GM19463 (cell line): ENCODE results near the gene INO80B.
"Not testable (repeated sequence)": the region's sequence is repeated elsewhere in the genome, so short reads cannot be mapped to it uniquely, and the experiment has no call there.

ENCODE experiments used
- ATAC-seq: cut with Tn5 transposase; IDR thresholded peaks from one replicate; pipeline ENCODE4 v1.9.1; 2021; ENCODE audit warnings: mild to moderate bottlenecking, moderate library complexity; ENCODE audit not compliant: unreplicated experiment

Gene INO80B

GRCh38 chr2:74425523-74425922 lies 29.4 kb upstream of the INO80B start:
- no peak for ATAC-seq

DNA sequence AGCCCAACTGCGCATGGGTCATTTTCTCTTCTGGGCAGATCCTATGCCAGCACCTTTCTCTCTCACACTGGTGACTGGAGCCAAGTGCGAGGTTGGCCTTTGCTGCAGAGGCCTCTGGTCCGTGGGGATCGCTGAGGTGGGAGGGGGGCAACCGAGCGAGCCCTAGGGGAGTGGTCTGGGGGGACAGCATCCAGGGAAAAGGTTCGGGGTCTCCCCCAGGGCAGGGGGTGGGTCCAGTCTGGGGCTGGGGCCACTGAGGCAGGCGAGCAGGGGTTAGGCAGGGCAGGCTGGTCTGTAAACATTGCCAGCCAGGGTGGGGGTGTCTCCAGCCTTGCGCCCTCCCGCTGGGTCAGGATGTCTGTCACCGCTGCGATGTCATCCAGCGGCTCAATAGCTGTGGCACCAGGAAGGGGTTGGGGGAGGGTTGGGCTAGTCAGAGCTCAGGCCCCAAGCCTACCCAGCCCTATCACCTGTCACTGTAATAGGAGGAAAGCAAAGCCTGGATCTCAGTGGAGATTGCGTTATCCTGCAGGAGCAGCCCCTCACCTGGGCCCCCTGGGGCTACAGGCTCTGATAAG lies 28.6 kb upstream of the INO80B start:
- no peak for ATAC-seq

- ATAC-seq: no peak
Observed at GRCh38 chr2:74427551-74427950, 27.3 kb upstream of the INO80B start.

- no peak for ATAC-seq
Observed at GRCh38 chr2:74428675-74429074, 26.2 kb upstream of the INO80B start.

- no peak for ATAC-seq
Observed at GRCh38 chr2:74429487-74430451, 25.1 kb upstream of the INO80B start.

- no peak for ATAC-seq
Observed at GRCh38 chr2:74430502-74430901, 24.4 kb upstream of the INO80B start.

DNA sequence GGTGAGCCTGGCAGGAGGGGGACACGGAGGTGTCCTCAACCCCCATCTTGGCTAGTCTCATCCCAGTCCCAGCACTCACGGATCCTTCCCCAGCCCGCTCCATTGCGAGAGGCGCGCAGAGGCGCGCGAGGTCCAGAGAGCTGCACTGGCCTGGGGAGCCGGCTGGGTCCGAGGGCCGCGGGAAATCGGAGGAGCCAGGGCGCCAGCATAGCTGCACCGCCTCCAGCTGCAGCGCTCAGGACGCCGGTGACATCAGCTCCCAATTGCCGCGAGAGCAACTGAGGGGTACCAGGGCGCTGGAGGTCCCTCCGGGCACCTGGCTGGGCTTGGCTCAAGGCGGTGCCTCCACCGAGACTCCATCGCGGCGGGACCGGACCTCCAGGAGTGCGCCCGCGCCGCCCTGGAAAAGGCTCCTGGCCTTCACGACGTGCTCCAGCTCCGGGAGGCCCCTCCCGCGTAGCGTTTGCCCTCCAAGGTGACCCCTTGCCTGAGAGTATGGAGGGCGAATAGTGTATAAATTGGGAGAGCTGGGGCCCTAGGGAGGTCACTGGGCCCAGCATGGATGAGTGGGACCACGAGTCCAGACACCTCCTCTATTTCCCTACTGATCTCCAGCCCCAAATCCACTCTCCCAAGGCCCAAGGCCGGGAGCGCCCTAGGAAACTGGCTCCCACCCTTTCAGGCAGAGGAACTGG lies 18.6 kb upstream of the INO80B start:
- ATAC-seq: no peak

- no peak for ATAC-seq
Observed at GRCh38 chr2:74436848-74437695, 17.8 kb upstream of the INO80B start.

- no peak for ATAC-seq
Observed at GRCh38 chr2:74438248-74438647, 16.6 kb upstream of the INO80B start.

- no peak for ATAC-seq
Observed at GRCh38 chr2:74439373-74439772, 15.5 kb upstream of the INO80B start.

DNA sequence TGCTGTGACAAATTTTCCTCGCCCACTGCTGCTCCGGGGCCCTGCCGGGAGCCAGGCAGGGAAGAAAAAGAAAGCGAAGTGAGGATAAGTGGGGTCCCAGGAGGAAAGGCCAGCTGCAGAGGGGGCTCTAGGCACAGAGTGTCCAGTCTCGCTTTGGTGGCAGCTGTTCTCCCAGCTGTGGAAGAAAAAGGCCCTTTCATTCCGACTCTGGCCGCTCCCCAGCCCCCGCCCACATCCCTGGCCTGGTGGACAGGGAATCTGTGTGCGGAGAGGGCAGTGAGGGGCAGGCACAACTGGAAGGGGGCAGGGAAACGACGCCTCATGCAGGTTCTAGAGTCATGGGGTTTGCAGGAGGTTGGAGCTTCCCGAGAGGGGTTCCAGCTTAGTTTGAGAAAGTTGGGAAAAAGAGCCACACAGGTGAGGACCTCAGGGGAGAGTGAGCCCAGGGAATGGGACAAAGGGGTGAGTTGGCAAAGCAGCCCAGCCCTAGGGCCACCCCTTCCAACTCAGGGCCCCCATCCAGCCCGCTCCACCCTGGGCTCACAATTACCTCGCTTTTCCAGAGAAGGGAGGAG lies 15.0 kb upstream of the INO80B start:
- ATAC-seq: no peak

DNA sequence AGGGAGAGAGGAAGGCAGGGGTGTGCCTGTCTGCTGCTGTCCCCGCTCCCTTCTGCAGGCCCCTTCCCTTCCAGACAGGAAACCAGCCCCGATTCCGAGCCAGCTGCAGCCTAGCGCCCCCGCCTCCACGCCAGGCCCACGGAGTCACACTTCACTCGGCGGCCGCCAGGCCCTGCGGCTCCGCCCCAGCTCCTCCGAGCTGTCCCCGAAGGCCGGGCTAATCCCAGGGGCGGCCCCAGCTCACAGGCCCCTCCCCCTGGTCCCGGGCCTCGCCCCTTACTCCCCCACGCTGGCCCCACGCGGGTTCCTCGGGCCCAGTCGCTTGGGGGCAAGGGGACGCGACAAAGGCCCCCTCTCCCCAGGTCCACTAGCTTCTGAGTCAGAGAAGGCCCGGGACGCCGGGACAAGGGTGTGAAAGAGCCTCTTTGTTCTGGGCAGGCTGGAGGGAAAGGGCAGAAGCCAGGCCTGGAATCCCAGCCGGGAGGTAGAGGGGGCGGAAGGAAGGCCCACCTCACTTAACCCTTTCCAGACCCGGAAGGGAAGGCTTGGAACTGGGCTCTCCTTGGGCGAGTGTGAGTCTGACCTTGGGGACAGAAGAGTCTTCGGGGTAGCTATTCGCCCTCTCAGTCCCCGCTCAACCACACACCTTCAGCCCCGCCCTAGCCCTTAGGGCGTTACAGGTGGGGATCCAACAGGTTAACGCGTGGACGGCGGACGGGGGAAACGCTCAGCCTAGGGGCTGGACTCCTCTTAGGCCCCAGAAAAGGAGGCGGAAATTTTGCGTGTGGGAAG lies 14.3 kb upstream of the INO80B start:
- ATAC-seq: peak; percentile 82

- ATAC-seq: peak; percentile 20
Observed at GRCh38 chr2:74441170-74441689, 13.7 kb upstream of the INO80B start.

- peak; percentile 40 for ATAC-seq
Observed at GRCh38 chr2:74441690-74442482, 13.0 kb upstream of the INO80B start, which contains the start of gene RTKN. RTKN (minus strand) TSS chr2:74441937; CDS start chr2:74441816, 121 bp downstream.

- not testable (repeated sequence) for ATAC-seq
Observed at GRCh38 chr2:74442483-74443297, 12.2 kb upstream of the INO80B start.

DNA sequence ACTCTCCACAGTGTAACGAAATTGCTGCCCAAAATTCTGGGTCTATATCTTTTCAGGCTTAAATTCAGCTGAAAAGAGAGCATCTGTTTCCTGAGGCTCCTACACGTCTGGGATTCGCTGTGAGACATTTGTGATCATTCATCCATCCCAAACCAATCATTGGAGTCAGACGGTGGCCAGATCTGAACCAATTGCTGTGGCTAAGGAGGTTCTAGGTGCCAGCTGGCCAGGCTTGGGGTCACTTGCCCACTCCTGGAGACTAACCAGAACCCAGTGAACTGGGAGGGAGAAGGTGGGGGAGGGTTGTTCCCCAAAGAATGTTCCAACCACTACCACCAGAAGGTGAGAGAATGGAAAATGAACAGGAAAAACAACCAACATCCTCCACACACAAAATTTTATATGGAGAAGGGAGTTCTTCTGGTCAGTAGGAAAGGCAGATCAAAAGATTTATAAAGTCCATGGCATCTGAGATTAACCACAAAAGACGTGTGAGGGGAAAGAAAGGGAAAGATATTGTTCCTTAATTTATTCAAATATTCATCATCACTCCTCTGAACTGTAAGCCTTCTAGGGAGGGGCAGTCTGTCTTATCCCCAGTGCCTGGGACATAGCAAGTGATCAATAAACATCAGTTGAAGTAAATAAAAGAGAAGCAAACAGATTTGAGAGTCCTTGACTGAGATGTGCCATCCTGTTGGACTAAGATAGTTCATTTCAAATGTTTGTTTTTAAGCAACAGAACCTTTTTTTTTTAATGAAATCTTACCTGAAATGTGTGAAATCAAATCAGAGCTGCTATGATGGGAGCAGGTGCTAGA lies 10.2 kb upstream of the INO80B start:
- no peak for ATAC-seq
